GM12892 (cell line): ENCODE results near the gene NR2C2.

Source experiments
- DNase-seq: peaks from one replicate; pipeline ENCODE4 v3.0.0; 2011; ENCODE audit not compliant: insufficient read length
- FAIRE-seq: peaks from 2 replicates; lab custom pipeline; 2011; peaks lifted over from hg19 to GRCh38; lab: Jason Lieb, UNC
- POLR2A ChIP-seq: IDR thresholded peaks from 2 replicates; pipeline ENCODE4 v1.6.1; 2011; ENCODE audit warnings: low read depth, low read length, control low read depth
- POLR2AphosphoS5 ChIP-seq: IDR thresholded peaks from 2 replicates; pipeline ENCODE4 v1.6.1; 2011; ENCODE audit warnings: low read depth, low read length, control low read depth
- TAF1 ChIP-seq: IDR thresholded peaks from 2 replicates; pipeline ENCODE4 v1.6.1; 2011; ENCODE audit warnings: low read depth, mild to moderate bottlenecking, control low read depth, low read length, borderline replicate concordance

Gene NR2C2

GRCh38 chr3:15060029-15060428 lies 112.6 kb downstream of the NR2C2 start:
- DNase-seq (no peak), FAIRE-seq (no peak)
- TF ChIP-seq POLR2AphosphoS5 (no peak), TAF1 (no peak), POLR2A (no peak)

- TF ChIP-seq POLR2AphosphoS5: no peak
- no peak for TF ChIP-seq TAF1
- TF ChIP-seq POLR2A: no peak
- DNase-seq: no peak
- no peak for FAIRE-seq
Measured at GRCh38 chr3:15063238-15063637, 115.9 kb downstream of the NR2C2 start.

GRCh38 chr3:15063656-15064286 lies 116.4 kb downstream of the NR2C2 start:
- TF ChIP-seq POLR2A (no peak), POLR2AphosphoS5 (no peak), TAF1 (no peak)
- no peak for FAIRE-seq
- DNase-seq: no peak

GRCh38 chr3:15064299-15064834 lies 117.0 kb downstream of the NR2C2 start:
- no peak for FAIRE-seq
- peak; percentile 41 for DNase-seq

GRCh38 chr3:15064835-15065549 lies 117.6 kb downstream of the NR2C2 start, which contains the start of gene MRPS25:
Gene MRPS25 (minus strand): TSS chr3:15065315. CDS start chr3:15065194, 121 bp downstream.
- peak; percentile 94 for FAIRE-seq
- TF ChIP-seq POLR2AphosphoS5 (peak; percentile 97), POLR2A (peak; percentile 97), TAF1 (peak; percentile 68; the same call in 1 of the 2 replicates)
- peak; percentile 96 for DNase-seq

More at GRCh38 chr3:15064299-15064834, 117.0 kb downstream of the NR2C2 start:
- TF ChIP-seq TAF1: no peak
- TF ChIP-seq POLR2AphosphoS5: no peak
- no peak for TF ChIP-seq POLR2A

GRCh38 chr3:15065550-15066007 lies 118.2 kb downstream of the NR2C2 start:
- no peak for DNase-seq
- no peak for FAIRE-seq
- TF ChIP-seq POLR2AphosphoS5 (no peak), POLR2A (no peak), TAF1 (no peak)

- DNase-seq (no peak), FAIRE-seq (no peak)
- TF ChIP-seq POLR2AphosphoS5 (no peak), TAF1 (no peak), POLR2A (no peak)
Measured at GRCh38 chr3:15066467-15066866, 119.1 kb downstream of the NR2C2 start.

- FAIRE-seq (no peak), DNase-seq (no peak)
- no peak for TF ChIP-seq TAF1
- TF ChIP-seq POLR2AphosphoS5: no peak
- no peak for TF ChIP-seq POLR2A
Measured at GRCh38 chr3:15069441-15069840, 122.1 kb downstream of the NR2C2 start.

- TF ChIP-seq POLR2AphosphoS5 (no peak), POLR2A (no peak), TAF1 (no peak)
Measured at GRCh38 chr3:15071699-15072098, 124.3 kb downstream of the NR2C2 start.

GRCh38 chr3:15074500-15074899 lies 127.1 kb downstream of the NR2C2 start:
- no peak for DNase-seq
- no peak for TF ChIP-seq TAF1
- TF ChIP-seq POLR2AphosphoS5: no peak
- no peak for TF ChIP-seq POLR2A
- no peak for FAIRE-seq

More at GRCh38 chr3:15071699-15072098, 124.3 kb downstream of the NR2C2 start:
- FAIRE-seq: no peak
- no peak for DNase-seq

GRCh38 chr3:15079091-15079490 lies 131.7 kb downstream of the NR2C2 start:
- DNase-seq (no peak), FAIRE-seq (no peak)
- TF ChIP-seq POLR2A: no peak
- no peak for TF ChIP-seq POLR2AphosphoS5
- TF ChIP-seq TAF1: no peak
